PC-9 (cell line): ENCODE results near the gene TMOD3. TPM values are rescaled to one million over a fixed set of nuclear protein-coding genes. Genes with fewer than 3 reads are reported as not detected.
A peak's percentile ranks its signal among the peaks of the same experiment; 100 is the strongest.

Experiments
- BruUV-seq: library from RNA; stranded (reverse); fragments of 400-500 nt; replicated peaks from 2 replicates; lab custom pipeline; 2021; lab: Mats Ljungman, UMichigan
- CTCF ChIA-PET: fragments of 300-600 bp; sonication (Branson Sonifier 250); formaldehyde crosslinking; loops from one replicate; lab custom pipeline; 2022; ENCODE audit warnings: antibody characterized with exemption; lab: Charles Lee
- POLR2A ChIA-PET: fragments of 300-600 bp; sonication (Branson Sonifier 250); formaldehyde crosslinking; loops from one replicate; lab custom pipeline; 2022; ENCODE audit warnings: antibody characterized with exemption; ENCODE audit not compliant: unreplicated experiment; lab: Charles Lee
- DNase-seq, 2 experiments: peaks; one replicate each; pipeline versions ENCODE4 v3.0.0 to v3.0.0-alpha.2; 2015 to 2022; ENCODE audit warnings: mixed read lengths in 1 of 2
- H2AFZ ChIP-seq: fragments of 200-600 bp; sonication (generic); 2 replicates; pipeline ENCODE4 v1.8.1; 2017; ENCODE audit warnings: antibody characterized with exemption
- H3F3A ChIP-seq: fragments of 200-600 bp; sonication (generic); 2 replicates; pipeline ENCODE4 v1.8.1; 2017; ENCODE audit warnings: antibody characterized with exemption, mild to moderate bottlenecking, low read depth; ENCODE audit not compliant: insufficient read depth
- H3K27ac ChIP-seq: fragments of 200-600 bp; sonication (generic); 2 replicates; pipeline ENCODE4 v1.6.1; 2016; ENCODE audit warnings: mixed run types
- H3K27me3 ChIP-seq: fragments of 200-600 bp; sonication (generic); 2 replicates; pipeline ENCODE4 v1.6.1; 2016; ENCODE audit warnings: low read depth, mixed run types; ENCODE audit not compliant: insufficient read depth
- H3K36me3 ChIP-seq: fragments of 200-600 bp; sonication (generic); 2 replicates; pipeline ENCODE4 v1.6.1; 2016; ENCODE audit warnings: low read depth, mixed run types
- H3K4me1 ChIP-seq: fragments of 200-600 bp; sonication (generic); replicated peaks from 2 replicates; pipeline ENCODE4 v1.6.1; 2016; ENCODE audit warnings: mixed run types; ENCODE audit not compliant: insufficient read depth
- H3K4me2 ChIP-seq: fragments of 200-600 bp; sonication (generic); 2 replicates; pipeline ENCODE4 v1.6.1; 2017; ENCODE audit warnings: mixed run types
- H3K4me3 ChIP-seq: fragments of 200-600 bp; sonication (generic); 2 replicates; pipeline ENCODE4 v1.6.1; 2016; ENCODE audit warnings: mixed run types
- H3K79me2 ChIP-seq: fragments of 200-600 bp; sonication (generic); 2 replicates; pipeline ENCODE4 v1.6.1; 2017; ENCODE audit warnings: low read depth, mixed run types
- H3K9me2 ChIP-seq: fragments of 200-600 bp; sonication (generic); 2 replicates; pipeline ENCODE4 v1.8.1; 2017; ENCODE audit warnings: mild to moderate bottlenecking; ENCODE audit not compliant: insufficient read depth
- H3K9me3 ChIP-seq: fragments of 200-600 bp; sonication (generic); 2 replicates; pipeline ENCODE4 v1.8.1; 2016; ENCODE audit warnings: low read depth; ENCODE audit not compliant: insufficient read depth
- H4K20me1 ChIP-seq: fragments of 200-600 bp; sonication (generic); 2 replicates; pipeline ENCODE4 v1.8.1; 2017; ENCODE audit not compliant: insufficient read depth
- CTCF ChIP-seq: fragments of 200-600 bp; sonication (generic); conservative IDR thresholded peaks from 2 replicates; pipeline ENCODE4 v1.6.1; 2017; ENCODE audit warnings: mixed run types, antibody characterized with exemption, mild to moderate bottlenecking, moderate library complexity
- EZH2 ChIP-seq: fragments of 200-600 bp; sonication (generic); IDR thresholded peaks from 2 replicates; pipeline ENCODE4 v1.8.0; 2017; ENCODE audit warnings: antibody characterized with exemption, low read depth
- intact Hi-C: fragments of 100-400 bp; cut with micrococcal nuclease; formaldehyde crosslinking; loops from one replicate; pipeline ENCODE4 v1.10.0; 2022; ENCODE audit not compliant: unreplicated experiment
- total RNA-seq: library from RNA; stranded (reverse); gene quantifications from 2 replicates; pipeline ENCODE4 v1.2.3, GENCODE V29; 2021

Gene TMOD3
- total RNA-seq, 1 experiment from 2014 or later, result 125 TPM

DNA sequence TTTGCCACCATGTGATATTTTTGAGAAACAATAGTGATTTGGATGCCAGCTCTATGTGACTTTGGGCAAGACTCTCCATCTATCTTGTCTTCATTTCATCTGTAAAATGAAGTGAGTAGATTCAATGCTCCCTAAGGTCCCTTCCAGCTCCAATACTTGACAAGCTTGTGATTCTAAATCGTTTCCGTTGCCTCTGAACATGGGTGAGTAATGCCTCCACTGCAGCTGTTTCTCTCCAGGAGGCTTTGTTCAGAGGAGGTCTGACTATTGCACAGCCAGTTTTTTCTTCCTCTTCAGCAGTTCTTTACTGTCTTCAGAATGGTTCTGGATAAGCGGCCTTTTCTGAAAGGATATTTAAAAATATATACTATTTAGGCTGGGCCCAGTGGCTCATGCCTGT, 14.8 kb upstream of the TMOD3 start:
- Histone ChIP-seq H3K27ac (no peak overlapping the region), H3K27me3 (no peaks in the 10 kb centered on the region), H3F3A (no peaks in the 10 kb centered on the region), H3K4me1 (peaks cover 16% of the 10 kb centered on the region), H3K4me2 (no peak overlapping the region), H3K79me2 (no peaks in the 10 kb centered on the region), H2AFZ (no peak overlapping the region), H3K9me3 (no peaks in the 10 kb centered on the region), H4K20me1 (no peaks in the 10 kb centered on the region), H3K36me3 (no peaks in the 10 kb centered on the region), H3K9me2 (no peaks in the 10 kb centered on the region), H3K4me3 (no peak overlapping the region)
- intact Hi-C loops, result no loop called here
- no peak for DNase-seq
- BruUV-seq, result no TSS peak
- POLR2A ChIA-PET, result interaction anchor here (0.5 to 0.6 kb wide), 2 partner anchors 9 to 12 kb away, joined by 3 read pairs; no protein-coding TSS in a partner anchor
- CTCF ChIA-PET, result no interaction called here
- TF ChIP-seq CTCF, result no peak
- no peak for TF ChIP-seq EZH2

DNA sequence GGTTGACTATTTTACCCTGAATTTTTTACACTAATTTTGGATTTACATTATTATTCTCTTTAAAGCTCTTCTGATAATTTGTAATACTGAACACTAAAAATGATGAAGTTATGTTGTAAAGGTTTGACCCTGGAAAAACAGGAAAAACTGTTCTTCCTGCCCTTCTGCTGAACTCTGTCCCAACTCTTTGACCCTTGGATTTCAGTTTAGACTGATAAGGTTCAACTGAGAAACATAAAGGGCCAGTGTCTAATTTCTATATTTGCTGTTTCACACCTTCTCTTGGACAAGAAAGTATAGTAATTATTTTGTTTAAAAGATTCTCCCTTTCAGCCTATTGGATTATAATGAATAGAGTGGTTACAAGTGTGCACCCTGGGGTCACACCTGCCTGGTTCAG, 12.8 kb upstream of the TMOD3 start:
- no peak overlapping the region for H3K4me3 ChIP-seq
- H3K36me3 ChIP-seq, result no peaks in the 10 kb centered on the region
- H3K79me2 ChIP-seq, result no peaks in the 10 kb centered on the region
- TF ChIP-seq CTCF, result no peak
- no peak for TF ChIP-seq EZH2
- peak in 1 of 2 experiments; percentile 42 for DNase-seq
- peak overlapping the region; percentile 46; the same call in 1 of the 2 replicates for H3K4me2 ChIP-seq
- no peak overlapping the region; the same call in 1 of the 2 replicates for H2AFZ ChIP-seq
- H3K27ac ChIP-seq, result no peak overlapping the region
- H4K20me1 ChIP-seq, result no peaks in the 10 kb centered on the region
- H3K4me1 ChIP-seq, result peaks cover 16% of the 10 kb centered on the region
- no peaks in the 10 kb centered on the region for H3K27me3 ChIP-seq
- H3F3A ChIP-seq, result no peaks in the 10 kb centered on the region
- intact Hi-C loops, result no loop called here
- ChIA-PET CTCF (no interaction called here), POLR2A (no interaction called here)
- H3K9me2 ChIP-seq, result no peaks in the 10 kb centered on the region
- BruUV-seq, result no TSS peak
- H3K9me3 ChIP-seq, result peaks cover 9% of the 10 kb centered on the region; the same call in 1 of the 2 replicates

DNA sequence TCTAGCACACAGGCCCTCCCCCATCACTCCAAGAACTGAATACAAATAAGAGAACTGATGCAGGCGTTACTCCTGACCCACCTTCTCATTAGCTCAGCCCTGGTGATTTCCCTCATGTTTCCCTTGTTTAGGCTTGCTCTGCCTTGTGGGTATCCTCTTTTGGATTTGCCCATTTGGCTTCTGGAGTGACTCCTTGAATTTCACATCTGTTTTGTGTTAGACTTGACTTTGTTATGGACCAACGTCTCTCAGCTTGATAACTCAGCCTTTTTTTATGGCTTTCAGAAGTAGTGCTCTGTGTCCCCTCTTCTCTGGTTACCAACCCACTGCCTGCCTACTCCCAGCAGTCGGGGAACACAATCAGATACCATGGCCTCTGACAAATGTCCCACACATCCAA, 11.3 kb upstream of the TMOD3 start:
- Histone ChIP-seq H3K4me3 (no peak overlapping the region), H3K27me3 (no peaks in the 10 kb centered on the region), H3K4me1 (peaks cover 16% of the 10 kb centered on the region), H3K9me3 (peaks cover 9% of the 10 kb centered on the region; the same call in 1 of the 2 replicates), H3K36me3 (no peaks in the 10 kb centered on the region), H3K79me2 (no peaks in the 10 kb centered on the region), H4K20me1 (no peaks in the 10 kb centered on the region), H3K4me2 (no peak overlapping the region), H3F3A (no peaks in the 10 kb centered on the region), H3K9me2 (no peaks in the 10 kb centered on the region), H2AFZ (no peak overlapping the region), H3K27ac (no peak overlapping the region)
- DNase-seq, result no peak
- BruUV-seq, result no TSS peak
- intact Hi-C loops, result no loop called here
- CTCF ChIA-PET, result no interaction called here
- POLR2A ChIA-PET, result interaction anchor here (0.6 kb wide), 1 partner anchor 249 kb away, joined by 3 read pairs; no protein-coding TSS in a partner anchor
- no peak for TF ChIP-seq EZH2
- no peak for TF ChIP-seq CTCF
